NCI-H2227 (cell line): ENCODE data around the gene PAQR7.
"Not testable (repeated sequence)": the region's sequence is repeated elsewhere in the genome, so short reads cannot be mapped to it uniquely, and the experiment has no call there.

ENCODE experiments used
- DNase-seq: peaks from one replicate; lab custom pipeline; 2025; ENCODE audit not compliant: unreplicated experiment; lab: John Stamatoyannopoulos, UW

PAQR7 gene

DNA sequence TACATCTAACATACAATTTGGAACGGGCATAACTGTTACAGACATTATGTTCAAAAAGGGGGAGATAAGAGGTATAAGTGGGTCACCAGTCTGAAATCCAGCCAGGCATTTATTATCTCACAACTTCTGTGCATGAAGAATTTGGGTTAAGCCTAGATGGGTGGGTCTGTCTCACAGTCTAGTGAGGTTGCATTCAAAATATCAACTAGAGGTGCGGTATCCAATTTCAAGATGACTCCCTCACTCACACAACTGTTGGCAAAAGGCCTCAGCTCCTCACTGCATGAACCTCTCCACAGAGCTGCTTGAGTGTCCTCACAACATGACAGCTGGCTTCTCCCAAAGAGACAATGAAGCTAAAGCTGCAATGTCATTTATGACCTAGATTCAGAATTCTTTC is 21.0 kb downstream of the PAQR7 start:
- no peak for DNase-seq

DNA sequence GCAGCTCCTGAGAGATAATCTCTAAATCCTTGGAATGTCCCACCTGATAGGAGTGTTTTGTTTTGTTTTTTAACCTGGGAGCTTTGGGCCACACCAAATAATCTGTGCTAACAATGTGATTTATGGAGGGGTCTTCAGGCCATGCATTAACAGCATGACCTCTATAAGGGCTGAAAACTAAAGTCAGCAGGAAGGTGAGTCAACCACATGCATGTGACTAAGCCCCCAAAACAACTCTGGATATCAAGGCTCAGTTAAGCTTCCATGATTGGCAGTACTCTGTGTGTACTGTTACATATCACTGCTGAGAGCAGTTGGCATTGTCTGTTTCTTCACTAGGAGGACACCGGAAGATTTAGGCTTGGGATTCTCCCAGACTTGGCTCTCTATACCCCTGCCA is 27.0 kb downstream of the PAQR7 start:
- no peak for DNase-seq

DNA sequence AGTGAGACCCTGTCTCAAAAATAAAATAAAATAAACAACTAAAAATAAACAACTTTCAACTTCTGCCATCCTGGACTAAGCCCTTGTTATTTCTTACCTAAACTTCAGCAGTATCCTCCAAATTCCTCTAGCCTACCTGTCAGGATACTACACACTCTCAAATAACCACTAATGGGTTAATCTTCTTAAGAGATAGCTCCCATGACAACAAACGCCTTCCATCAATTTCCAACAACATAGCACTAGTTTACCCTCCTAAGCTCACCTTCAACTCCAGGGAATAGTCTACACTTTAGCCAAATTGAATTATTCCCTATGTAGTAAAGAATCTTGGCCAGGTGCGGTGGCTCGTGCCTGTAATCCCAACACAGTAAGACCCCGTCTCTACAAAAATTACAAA is 27.6 kb downstream of the PAQR7 start:
- DNase-seq = no peak

DNA sequence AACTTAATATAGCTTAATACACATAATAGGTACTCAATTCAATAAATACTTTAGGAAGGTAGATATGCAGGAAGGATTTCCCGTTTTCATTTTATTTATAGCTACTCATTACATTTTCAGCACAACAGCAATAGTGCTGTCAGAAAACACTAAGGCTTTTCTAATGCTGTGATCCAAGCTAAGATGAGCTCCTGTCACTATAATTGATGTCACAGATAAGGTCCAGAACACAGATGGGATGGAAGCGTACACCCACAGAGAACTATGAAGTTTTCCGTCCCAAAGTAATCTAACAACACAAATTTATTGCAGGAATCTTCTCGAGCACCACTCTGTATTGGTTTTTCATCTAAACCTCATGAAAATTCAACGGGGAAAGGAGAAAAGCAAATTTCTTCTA is 29.8 kb downstream of the PAQR7 start:
- no peak for DNase-seq

DNA sequence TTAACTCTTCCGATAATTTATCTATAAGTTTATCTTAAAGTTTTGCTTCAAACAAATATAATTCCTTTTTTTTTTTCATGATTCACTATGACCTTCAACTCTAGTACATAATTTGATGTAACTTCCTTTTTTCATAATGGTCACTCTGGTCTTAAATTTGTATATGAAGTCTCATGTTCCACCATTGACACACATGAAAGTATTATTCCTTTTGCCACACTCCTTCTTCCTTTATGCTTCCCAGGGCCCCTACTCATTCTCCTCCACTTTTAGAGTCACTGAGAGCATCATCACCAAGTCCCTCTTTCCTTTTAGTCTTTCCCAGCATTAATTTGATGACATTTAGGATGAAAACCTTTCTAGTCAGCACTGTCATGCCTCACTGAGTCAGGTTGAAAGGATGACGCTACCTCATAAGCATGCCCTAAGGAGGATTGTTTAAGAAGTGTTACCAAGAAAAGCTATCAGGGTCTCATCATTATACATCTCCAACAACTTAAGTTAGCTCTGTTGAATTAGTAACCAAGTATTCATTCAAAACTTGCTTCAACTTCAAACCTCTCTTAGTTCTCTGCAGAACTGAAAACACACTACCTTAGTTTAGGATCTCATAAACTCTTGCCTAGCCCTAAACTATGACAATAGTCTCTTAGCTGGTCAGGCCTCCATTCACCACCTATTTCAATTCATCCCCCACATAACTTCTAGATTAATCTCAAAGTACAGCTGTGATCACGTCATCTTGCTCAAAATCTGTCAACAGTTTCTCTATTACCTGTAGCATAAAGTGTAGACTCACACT is 30.8 kb downstream of the PAQR7 start:
- DNase-seq = no peak

DNA sequence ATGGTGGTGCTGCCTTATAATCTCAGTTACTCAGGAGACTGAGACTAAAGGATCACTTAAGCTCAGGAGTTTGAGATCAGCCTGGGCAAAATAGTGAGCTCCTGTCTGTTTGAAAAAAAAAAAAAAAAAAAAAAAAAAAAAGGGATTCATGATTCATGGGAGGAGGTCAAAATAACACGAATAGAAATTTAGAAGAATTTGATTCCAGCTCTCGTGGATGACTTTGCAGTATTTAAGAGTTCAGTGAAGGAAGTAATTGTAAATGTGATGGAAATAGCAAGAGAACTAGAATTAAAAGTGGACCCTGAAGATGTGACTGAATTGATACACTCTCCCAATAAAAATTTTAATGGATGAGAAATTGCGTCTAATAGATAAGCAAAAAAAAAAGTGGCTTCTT is 32.0 kb downstream of the PAQR7 start:
- no peak for DNase-seq

DNA sequence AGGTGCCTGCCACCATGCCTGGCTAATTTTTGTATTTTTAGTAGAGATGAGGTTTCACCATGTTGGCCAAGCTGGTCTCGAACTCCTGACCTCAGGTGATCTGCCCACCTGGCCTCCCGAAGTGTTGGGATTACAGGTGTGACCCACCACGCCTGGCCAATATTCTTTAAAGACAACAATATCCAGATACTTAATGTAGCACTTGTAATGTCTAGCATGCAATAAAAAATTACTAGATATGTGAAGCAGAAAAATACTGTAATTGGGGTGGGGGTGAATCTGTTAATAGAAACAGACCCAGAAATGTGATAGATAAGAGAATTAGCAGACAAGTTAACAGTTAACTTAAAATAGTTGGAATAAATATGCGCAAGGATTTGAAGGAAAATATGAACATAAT is 35.7 kb downstream of the PAQR7 start:
- DNase-seq = not testable (repeated sequence)

DNA sequence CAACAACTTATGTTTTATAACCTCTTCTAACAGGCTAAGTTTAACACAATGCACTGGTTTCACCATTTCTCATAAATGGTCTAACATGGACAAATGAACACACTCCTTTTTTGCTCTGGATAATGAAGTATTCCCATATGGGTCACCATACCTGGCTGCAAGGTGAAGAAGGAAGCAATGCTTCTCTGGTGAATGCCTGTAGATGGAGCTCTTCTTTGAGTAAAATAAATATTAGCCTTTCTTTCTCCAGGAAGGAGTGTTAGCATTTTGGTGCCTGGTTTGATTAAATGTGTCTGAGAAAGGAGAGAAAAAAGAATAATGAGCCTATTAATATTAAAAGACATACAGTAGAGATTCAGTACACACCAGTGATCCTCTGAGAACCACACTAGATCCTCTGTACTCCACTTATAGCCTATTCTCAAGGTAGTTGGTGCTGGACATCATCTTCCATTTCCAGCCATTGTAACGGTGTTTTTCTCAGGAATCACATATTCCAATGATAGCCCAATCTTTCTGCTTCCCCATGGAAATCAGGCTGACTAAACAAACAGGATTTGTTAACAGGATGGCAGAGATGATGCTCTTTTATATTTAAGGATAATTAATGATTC is 38.1 kb downstream of the PAQR7 start:
- DNase-seq = no peak

DNA sequence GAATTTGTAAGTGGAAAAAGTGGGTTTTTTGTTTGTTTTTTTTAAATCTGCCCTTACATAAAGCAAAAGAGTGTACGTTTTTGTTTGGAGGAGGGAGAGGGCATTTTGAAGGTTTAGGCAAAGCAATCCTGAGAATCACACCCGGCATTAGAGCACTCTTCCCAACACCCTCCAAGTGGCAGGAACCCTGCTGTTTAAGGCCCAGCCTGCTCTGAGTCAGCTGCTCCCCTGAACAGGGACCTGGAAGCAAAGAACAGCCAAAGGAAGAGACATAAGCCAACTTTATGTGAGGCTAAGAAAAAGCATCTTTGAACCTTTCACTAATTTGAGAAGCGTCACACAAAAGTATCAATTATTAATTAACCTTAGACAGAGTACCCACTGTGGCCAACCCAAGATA is 38.8 kb downstream of the PAQR7 start:
- no peak for DNase-seq

DNA sequence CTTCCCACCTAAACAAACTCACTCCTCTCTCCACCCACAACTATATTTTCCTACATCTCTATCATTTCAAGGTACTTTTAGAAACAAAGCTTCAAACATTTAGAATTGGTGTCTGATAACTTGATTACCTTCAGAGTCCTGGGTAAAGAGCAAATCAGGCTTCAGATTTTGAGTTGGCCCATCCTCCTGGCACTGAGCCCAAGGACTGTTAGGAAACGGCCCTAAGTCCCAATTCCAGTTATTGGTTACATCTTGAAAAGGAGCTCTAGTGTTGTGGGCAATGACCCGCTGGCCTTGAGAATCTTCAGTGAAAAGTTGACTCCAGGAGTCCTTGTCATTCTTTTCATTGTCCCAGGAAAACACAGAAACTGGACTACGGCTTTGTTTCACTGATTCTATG is 40.6 kb downstream of the PAQR7 start:
- no peak for DNase-seq

DNA sequence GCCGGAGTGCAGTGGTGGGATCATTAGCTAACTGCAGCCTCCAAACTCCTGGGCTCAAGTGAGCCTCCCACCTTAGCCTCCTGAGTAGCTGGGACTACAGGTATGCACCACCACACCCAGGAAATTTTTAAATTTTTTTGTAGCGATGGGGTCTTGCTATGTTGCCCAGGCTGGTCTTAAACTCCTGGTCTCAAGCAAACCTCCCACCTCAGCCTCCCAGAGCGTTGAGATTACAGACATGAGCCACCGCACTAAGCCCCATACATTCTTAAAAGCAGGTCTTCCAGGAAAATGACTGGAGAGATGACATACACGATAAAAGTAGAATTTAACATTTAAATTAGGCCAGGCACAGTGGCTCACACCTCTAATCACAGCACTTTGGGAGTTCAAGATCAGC is 42.4 kb downstream of the PAQR7 start:
- no peak for DNase-seq

DNA sequence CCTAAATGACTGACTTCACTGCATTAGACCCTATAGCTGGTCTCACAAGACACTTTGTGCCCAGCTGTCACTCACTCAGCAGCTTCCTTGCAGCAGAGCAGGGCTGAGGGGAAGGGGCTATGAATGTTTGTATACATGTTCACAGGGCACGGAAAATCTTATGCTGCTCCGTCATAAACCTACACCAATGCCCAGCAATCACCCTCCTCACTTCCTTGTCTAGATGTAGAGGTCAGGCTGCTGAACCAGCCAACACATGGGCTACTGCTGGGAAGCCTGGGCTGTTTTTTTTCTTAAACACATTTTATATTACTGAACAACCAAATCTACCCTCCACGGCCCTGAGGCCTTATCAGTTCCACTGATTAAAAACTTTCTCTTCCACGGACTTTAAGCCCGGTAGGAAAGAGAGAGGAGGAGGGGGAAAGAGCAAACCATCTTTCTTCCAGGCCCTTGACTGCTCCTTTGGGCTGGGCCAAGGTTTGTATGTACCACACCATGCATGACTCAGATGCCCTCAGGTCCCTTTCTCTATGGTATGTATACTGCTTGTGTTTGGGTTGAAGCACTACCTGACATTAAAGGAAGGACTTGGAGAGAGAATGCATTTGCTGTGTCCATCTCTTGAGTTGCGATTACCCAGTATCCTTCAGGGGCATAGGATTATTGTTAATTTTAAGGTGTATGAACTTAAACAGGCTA is 43.0 kb downstream of the PAQR7 start:
- DNase-seq = no peak

DNA sequence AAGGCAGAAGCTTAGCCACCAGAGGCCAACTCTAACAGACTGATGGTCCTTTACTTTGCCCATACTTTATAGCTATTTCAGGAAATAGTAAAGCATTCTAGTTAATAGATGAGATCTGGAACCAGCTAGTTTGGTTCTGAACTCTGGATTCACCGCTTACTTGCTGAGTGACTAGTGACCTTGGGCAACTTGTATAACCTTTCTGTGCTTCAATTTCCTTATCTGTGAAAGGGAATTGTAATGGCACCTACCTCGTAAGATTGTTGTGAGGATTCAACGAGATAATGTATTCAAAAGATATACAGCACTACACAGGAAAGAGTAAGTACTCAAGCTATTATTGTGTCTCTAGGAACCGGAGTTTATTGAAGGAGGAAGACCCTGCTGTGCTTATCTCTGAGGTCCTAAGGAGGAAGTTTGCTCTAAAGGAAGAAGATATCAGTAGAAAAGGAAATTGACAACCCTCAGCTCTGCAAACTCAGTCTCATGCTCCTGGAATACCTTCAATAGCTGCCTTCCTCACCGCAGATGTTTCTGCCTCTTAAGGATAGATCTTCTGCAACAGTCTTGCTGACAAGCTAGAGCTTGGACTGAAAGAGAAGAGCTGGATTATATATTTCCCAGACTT is 43.8 kb downstream of the PAQR7 start:
- DNase-seq = no peak

DNA sequence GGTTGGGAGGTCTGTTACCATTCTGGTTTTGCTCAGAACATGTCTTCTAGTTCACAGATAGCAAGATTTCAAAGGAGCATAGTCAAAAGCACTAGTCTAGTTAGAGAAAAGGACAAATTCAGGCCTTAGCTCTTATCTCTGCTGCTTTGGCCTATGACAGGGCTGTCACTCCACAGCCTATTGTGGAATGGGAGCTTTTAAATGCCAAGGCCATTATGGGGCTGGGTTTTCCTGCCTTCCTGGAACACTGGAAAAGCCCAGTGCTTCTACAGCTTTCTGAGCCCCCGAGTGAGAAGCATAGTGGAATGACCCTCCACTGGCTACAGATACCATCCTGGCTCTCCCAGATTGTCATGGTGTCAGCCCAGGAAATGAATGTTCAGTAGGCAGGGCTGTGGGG is 46.5 kb downstream of the PAQR7 start:
- no peak for DNase-seq

DNA sequence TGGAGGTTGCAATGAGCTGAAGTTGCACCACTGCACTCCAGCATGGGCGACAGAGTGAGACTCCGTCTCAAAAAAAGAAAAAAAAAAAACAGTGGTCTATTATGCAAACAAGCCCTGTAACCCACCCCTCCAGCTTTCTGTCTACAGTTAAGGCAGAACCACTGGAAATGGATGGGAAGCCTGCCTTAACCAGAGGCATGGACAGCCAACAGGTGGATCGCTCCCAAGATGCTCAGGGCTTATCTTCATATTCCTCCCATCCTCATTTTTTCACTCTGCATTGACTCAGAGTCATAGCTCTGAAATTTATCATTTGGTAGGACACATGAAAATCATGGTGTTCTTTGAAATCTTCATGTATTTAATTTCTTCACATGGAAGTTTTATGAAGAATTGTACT is 47.0 kb downstream of the PAQR7 start:
- DNase-seq = no peak

DNA sequence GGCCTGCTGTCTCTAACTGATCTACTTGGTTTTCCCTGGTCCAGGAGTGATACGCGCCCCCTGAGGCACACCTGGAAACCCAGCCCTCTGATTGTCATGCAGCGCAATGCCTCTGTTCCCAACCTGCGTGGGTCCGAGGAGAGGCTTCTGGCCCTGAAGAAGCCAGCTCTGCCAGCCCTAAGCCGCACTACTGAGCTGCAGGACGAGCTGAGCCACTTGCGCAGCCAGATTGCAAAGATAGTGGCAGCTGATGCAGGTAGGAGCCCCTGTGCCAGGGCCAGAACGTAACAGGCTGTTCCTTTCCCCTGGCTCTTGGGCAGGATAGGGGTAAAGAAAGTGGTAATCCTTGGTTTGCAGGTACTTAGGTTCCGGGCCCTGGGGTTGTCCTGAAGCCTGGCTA is 48.9 kb downstream of the PAQR7 start:
- DNase-seq = no peak

DNA sequence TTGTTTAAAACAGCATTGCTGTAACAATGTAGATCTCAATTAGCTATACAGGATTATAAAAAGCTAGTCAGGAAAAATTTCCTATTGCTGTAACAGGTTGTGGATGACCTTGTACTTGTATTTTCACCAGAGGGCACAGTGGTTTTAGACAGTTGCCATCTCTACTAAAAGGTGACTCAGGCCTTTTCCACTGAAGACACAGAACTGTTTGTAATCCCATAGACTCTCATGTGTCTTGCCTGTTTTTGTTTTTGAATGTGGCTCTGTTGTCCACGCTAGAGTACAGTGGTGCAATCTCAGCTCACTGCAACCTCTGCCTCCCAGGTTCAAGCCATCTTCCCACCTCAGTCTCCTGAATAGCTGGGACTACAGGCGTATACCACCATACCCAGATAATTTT is 49.9 kb downstream of the PAQR7 start:
- no peak for DNase-seq

DNA sequence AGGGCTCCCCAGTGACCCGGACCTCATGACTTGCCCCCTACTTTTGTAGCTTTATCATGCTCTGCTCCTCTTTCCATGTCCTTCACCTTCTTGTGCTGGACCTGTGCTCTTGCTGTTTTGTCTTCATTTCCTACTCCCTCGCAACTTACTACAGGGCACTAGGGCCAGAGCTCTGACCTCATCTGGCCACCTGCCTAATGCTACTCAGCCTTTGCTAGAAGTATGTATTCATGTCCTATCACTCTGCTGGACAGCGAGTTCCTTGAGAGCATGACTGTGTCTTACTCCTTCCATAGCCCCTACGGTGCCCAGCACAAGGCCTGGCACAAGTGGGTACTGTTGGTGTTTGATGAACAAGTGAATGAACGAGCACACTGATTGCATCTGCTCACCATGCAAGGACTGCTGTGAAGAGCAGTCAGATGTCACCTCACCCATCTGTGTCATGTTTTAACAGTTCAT is 53.8 kb downstream of the PAQR7 start:
- DNase-seq = no peak

DNA sequence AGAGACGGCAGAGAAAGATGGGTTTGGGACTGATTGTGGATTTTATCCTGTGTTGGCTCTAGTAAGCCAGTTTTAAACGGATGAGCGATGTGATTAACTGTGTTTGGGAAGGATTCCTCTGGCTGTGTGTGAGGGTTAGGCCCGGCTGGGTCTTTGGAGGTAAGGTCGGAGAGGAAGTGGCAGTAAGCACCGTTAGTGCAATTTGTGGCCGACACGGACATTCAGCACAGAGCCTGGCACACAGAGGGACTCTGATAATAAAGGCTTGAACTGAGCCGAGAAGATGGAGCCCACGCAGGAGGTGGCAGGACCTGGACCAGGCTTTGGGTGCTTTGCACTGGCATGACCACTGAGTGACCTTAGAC is 54.4 kb downstream of the PAQR7 start:
- DNase-seq = no peak

DNA sequence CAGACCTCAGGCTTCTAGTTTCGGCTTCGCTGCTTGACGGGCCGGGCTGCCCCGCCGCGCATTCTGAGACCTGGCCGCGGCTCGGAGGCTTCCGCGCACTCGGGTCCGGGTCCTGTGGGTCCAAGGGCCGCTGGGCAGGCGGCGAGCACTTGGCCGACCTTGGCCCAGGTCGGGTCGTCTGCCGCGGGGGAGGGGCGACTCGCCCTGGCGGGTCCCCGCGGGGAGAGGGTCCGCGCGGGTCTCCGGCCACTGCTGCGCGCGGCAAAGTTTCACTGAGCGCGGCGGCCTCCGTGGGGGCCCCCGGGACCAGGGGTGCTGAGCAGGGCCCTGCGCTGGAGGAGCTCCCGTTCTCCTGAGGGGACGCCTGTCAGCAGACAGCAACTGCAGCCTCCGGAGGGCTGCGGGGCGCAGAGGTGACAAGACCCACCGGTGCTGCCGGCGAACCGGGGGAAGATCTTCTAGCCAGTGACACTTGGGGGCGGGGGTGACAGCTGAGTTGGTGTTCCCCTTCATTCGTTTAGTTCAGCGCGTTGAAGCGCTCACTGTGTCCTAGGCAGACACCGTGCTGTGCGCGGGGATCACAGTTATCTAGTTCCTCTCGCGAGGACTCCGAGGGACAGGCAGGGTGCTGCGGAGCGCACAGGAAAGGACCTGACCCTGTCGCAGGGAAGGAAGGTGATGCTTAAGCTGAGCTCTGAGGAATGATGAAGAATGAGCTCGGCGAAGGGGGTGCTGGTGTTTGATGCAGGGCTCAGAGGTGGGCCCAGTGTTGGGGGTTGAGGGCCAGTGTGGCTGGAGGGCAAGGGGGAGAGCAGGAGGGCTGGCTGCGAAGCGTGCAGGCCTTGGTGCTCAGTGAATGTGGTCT is 55.0 kb downstream of the PAQR7 start:
- peak; percentile 58 for DNase-seq
